HUES64 (cell line): ENCODE results near the gene ST6GALNAC2.
"Not testable (repeated sequence)": the region's sequence is repeated elsewhere in the genome, so short reads cannot be mapped to it uniquely, and the experiment has no call there.

ENCODE experiments used
- H3K27ac ChIP-seq: 2 replicates; pipeline ENCODE4 v1.7.0; 2013; ENCODE audit warnings: low read depth, low read length, inconsistent platforms
- H3K27me3 ChIP-seq: 2 replicates; pipeline ENCODE4 v1.6.1; 2013; ENCODE audit warnings: mild to moderate bottlenecking, low read length; ENCODE audit not compliant: insufficient read depth
- H3K36me3 ChIP-seq: 2 replicates; pipeline ENCODE4 v1.6.1; 2013; ENCODE audit warnings: mild to moderate bottlenecking, low read length; ENCODE audit not compliant: insufficient read depth
- H3K4me1 ChIP-seq: 2 replicates; pipeline ENCODE4 v1.6.1; 2013; ENCODE audit warnings: mild to moderate bottlenecking, low read length, moderate library complexity; ENCODE audit not compliant: insufficient read depth
- H3K4me3 ChIP-seq: 2 replicates; pipeline ENCODE4 v1.5.1; 2013; ENCODE audit warnings: mild to moderate bottlenecking, low read length, moderate library complexity
- H3K9ac ChIP-seq: 2 replicates; pipeline ENCODE4 v1.6.1; 2013; ENCODE audit warnings: mild to moderate bottlenecking, low read depth, low read length
- H3K9me3 ChIP-seq: 2 replicates; pipeline ENCODE4 v1.6.1; 2013; ENCODE audit warnings: low read depth, low read length; ENCODE audit not compliant: insufficient read depth
- WGBS: fragments of 150-250, 120-280 bp; methylation state at CpG from one replicate; pipeline ENCODE4 v1.1.7; 2013; ENCODE audit warnings: missing lambda C conversion rate; 5-methylcytosine and 5-hydroxymethylcytosine counted together

ST6GALNAC2 gene

GRCh38 chr17:76568811-76569221 lies 16.8 kb downstream of the ST6GALNAC2 start:
- no peaks in the 10 kb centered on the region for H3K9me3 ChIP-seq
- no peak overlapping the region for H3K27ac ChIP-seq
- no peaks in the 10 kb centered on the region for H3K27me3 ChIP-seq
- H3K36me3 ChIP-seq, result peaks cover 26% of the 10 kb centered on the region
- no peak overlapping the region for H3K4me3 ChIP-seq
- H3K9ac ChIP-seq, result no peak overlapping the region
- WGBS, result 59% methylated on average over 19 of the region's 19 CpGs
- 0 out of 2 replicates have a peak, but pooled peaks cover 15% of the 10 kb centered on the region for H3K4me1 ChIP-seq

- no peak overlapping the region for H3K9ac ChIP-seq
- H3K36me3 ChIP-seq, result peaks cover 32% of the 10 kb centered on the region
- 83% methylated on average over 13 of the region's 14 CpGs for WGBS
- peak overlapping the region; percentile 29; the same call in 1 of the 2 replicates for H3K27ac ChIP-seq
- no peaks in the 10 kb centered on the region for H3K9me3 ChIP-seq
- H3K27me3 ChIP-seq, result no peaks in the 10 kb centered on the region
- no peak overlapping the region for H3K4me3 ChIP-seq
- 0 out of 2 replicates have a peak, but pooled peaks cover 15% of the 10 kb centered on the region for H3K4me1 ChIP-seq
These were observed 17.8 kb downstream of the ST6GALNAC2 start for GRCh38 chr17:76567634-76568432.

GRCh38 chr17:76566988-76567431 lies 18.6 kb downstream of the ST6GALNAC2 start:
- Histone ChIP-seq H3K27ac (no peak overlapping the region), H3K4me1 (0 out of 2 replicates have a peak, but pooled peaks cover 15% of the 10 kb centered on the region)

GRCh38 chr17:76566613-76566943 lies 19.1 kb downstream of the ST6GALNAC2 start:
- Histone ChIP-seq H3K4me1 (0 out of 2 replicates have a peak, but pooled peaks cover 15% of the 10 kb centered on the region), H3K36me3 (peaks cover 42% of the 10 kb centered on the region), H3K4me3 (no peak overlapping the region), H3K27me3 (no peaks in the 10 kb centered on the region), H3K27ac (no peak overlapping the region), H3K9me3 (no peaks in the 10 kb centered on the region), H3K9ac (no peak overlapping the region)
- 61% methylated on average over 3 of the region's 3 CpGs for WGBS

More at GRCh38 chr17:76566988-76567431, 18.6 kb downstream of the ST6GALNAC2 start:
- Histone ChIP-seq H3K36me3 (peaks cover 38% of the 10 kb centered on the region), H3K9me3 (no peaks in the 10 kb centered on the region), H3K27me3 (no peaks in the 10 kb centered on the region), H3K4me3 (no peak overlapping the region), H3K9ac (no peak overlapping the region)
- WGBS, result 82% methylated on average over 5 of the region's 5 CpGs

- 0 out of 2 replicates have a peak overlapping the region, but pooled peaks have one; percentile 11 for H3K27ac ChIP-seq
- no peak overlapping the region for H3K9ac ChIP-seq
- 94% methylated on average over 14 of the region's 14 CpGs for whole genome bisulfite sequencing
- no peaks in the 10 kb centered on the region for H3K27me3 ChIP-seq
- no peaks in the 10 kb centered on the region for H3K9me3 ChIP-seq
- H3K36me3 ChIP-seq, result peaks cover 48% of the 10 kb centered on the region
- no peak overlapping the region for H3K4me3 ChIP-seq
- H3K4me1 ChIP-seq, result 0 out of 2 replicates have a peak, but pooled peaks cover 15% of the 10 kb centered on the region
These were observed 19.7 kb downstream of the ST6GALNAC2 start for GRCh38 chr17:76565728-76566612.

GRCh38 chr17:76564991-76565727 lies 20.5 kb downstream of the ST6GALNAC2 start:
- H3K27me3 ChIP-seq, H3K4me3 ChIP-seq, H3K27ac ChIP-seq, H3K9ac ChIP-seq, H3K9me3 ChIP-seq: not testable (repeated sequence)
- 81% methylated on average over 7 of the region's 8 CpGs for WGBS
- Histone ChIP-seq H3K36me3 (peaks cover 57% of the 10 kb centered on the region), H3K4me1 (peaks cover 17% of the 10 kb centered on the region; the same call in 1 of the 2 replicates)

GRCh38 chr17:76563359-76563758 lies 22.3 kb downstream of the ST6GALNAC2 start:
- not testable (repeated sequence) for H3K27ac ChIP-seq, H3K27me3 ChIP-seq, H3K9me3 ChIP-seq, H3K9ac ChIP-seq, H3K4me3 ChIP-seq
- H3K36me3 ChIP-seq, result peaks cover 75% of the 10 kb centered on the region
- H3K4me1 ChIP-seq, result peaks cover 15% of the 10 kb centered on the region; the same call in 1 of the 2 replicates
- WGBS, result 90% methylated on average over 2 of the region's 2 CpGs

GRCh38 chr17:76562734-76563148 lies 22.9 kb downstream of the ST6GALNAC2 start:
- Histone ChIP-seq H3K27ac (no peak overlapping the region), H3K9ac (no peak overlapping the region), H3K4me1 (peaks cover 12% of the 10 kb centered on the region; the same call in 1 of the 2 replicates), H3K27me3 (no peaks in the 10 kb centered on the region), H3K9me3 (no peaks in the 10 kb centered on the region), H3K36me3 (peaks cover 75% of the 10 kb centered on the region), H3K4me3 (no peak overlapping the region)
- WGBS, result 97% methylated on average over 6 of the region's 6 CpGs

GRCh38 chr17:76561799-76562268 lies 23.8 kb downstream of the ST6GALNAC2 start:
- H3K4me1 ChIP-seq, result peaks cover 8% of the 10 kb centered on the region; the same call in 1 of the 2 replicates
- H3K9ac ChIP-seq, result peak overlapping the region; percentile 21; the same call in 1 of the 2 replicates
- WGBS, result 89% methylated on average over 5 of the region's 5 CpGs
- H3K27ac ChIP-seq, result no peak overlapping the region
- H3K27me3 ChIP-seq, result no peaks in the 10 kb centered on the region
- H3K36me3 ChIP-seq, result peaks cover 73% of the 10 kb centered on the region
- H3K9me3 ChIP-seq, result no peaks in the 10 kb centered on the region
- no peak overlapping the region for H3K4me3 ChIP-seq

GRCh38 chr17:76561332-76561731 lies 24.3 kb downstream of the ST6GALNAC2 start:
- WGBS, result 93% methylated on average over 7 of the region's 7 CpGs
- peak overlapping the region; percentile 21; the same call in 1 of the 2 replicates for H3K9ac ChIP-seq

More at GRCh38 chr17:76561332-76561731, 24.3 kb downstream of the ST6GALNAC2 start:
- Histone ChIP-seq H3K4me3 (no peak overlapping the region), H3K27me3 (no peaks in the 10 kb centered on the region), H3K36me3 (peaks cover 72% of the 10 kb centered on the region), H3K9me3 (no peaks in the 10 kb centered on the region), H3K4me1 (peaks cover 8% of the 10 kb centered on the region; the same call in 1 of the 2 replicates), H3K27ac (no peak overlapping the region)
